Endometrium (tissue), 2 donors: ENCODE data around the gene ABHD16B.
"Not testable (repeated sequence)": the region's sequence is repeated elsewhere in the genome, so short reads cannot be mapped to it uniquely, and the experiment has no call there.

ENCODE experiments used
- FAIRE-seq: peaks from 2 replicates; lab custom pipeline; 2012; peaks lifted over from hg19 to GRCh38; lab: Jason Lieb, UNC
- donor health status: control.
- donor health status: control.

Gene ABHD16B

DNA sequence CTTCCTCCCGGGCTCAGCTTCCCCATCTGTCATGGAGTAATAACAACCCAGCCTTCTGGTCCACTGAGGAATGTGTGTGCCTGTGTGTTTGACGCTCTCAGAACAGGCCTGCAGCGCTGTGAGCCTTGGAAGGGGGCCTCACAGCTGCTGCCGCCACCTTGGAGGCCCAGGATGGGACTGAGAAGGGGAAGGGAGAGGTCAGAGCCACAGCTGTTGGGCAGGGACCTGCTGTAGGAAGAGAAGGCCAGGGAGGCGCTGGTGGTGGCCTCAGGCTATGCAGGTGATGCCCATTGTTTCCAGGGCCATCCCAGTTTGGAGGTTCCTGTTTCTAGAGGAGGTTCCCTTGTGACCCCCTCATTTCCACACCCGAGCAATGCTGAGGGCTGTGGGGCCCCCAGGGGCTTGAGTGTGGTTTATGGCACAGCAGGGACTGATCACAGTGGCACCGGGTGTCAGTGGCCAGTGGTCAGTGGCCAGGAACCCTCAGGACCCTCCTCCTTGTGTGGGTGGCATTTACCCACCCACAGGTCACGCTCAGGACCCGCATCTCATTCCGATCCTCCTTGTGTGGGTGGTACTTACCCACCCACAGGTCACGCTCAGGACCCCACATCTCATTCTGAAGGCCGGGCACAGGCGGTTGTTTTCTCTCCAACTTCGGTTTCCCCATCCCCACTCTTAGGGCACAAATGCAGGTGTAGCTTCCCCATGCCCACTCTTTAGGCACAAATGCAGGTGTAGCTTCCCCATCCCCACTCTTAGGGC, 17.8 kb downstream of the ABHD16B start:
- FAIRE-seq, result no peak

DNA sequence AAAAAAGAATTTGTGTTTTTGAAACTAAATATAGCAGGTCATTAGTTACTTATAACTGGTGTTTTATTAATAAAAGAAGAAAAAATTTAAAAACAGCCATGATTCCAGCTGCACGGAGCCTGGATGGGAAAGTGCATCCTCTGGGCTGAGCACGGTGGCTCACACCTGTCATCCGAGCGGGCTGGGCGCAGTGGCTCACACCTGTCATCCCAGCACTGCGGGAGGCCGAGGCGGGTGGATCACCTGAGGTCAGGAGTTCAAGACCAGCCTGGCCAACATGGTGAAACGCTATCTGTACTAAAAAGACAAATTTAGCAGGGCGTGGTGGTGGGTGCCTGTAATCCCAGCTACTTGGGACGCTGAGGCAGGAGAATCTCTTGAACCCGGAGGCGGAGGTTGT, 19.6 kb downstream of the ABHD16B start:
- FAIRE-seq, result not testable (repeated sequence)

DNA sequence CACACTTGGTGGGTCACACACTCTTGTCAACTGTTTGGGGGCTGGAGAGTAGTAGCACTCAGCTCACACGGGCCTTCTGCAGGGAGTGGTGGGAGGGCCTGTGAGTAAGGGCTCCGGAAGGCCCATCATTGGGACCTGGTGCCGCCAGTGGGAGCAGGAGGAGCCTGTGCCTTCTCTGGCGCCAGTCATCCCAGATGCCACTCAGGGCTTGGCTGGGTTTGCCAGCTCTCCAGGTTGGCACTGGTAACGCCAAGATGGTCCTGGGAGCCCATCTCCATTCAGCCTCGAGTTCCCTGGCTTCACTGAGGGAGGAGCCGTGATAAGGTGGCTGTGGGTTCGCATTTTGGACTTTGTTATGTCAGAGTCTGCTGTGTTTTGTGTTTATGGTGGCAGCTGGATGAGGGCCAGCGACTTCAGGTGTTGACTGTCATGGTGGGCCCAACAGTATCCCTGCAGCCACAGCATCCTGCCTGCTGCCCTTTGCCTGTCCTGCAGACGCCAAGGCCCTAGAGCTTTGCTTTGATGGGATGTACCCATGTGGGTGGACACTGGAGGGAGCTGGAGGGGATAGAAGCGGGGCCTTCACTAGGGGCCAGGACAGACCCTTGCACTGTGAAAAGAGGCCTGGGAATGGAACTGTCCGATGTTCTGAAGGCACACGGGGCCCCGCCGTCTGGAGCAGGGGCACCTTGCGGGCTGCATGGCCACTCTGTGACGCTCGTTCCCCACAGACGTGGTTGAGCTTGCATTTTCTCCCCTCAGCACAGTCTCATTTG, 20.3 kb downstream of the ABHD16B start:
- FAIRE-seq, result no peak

DNA sequence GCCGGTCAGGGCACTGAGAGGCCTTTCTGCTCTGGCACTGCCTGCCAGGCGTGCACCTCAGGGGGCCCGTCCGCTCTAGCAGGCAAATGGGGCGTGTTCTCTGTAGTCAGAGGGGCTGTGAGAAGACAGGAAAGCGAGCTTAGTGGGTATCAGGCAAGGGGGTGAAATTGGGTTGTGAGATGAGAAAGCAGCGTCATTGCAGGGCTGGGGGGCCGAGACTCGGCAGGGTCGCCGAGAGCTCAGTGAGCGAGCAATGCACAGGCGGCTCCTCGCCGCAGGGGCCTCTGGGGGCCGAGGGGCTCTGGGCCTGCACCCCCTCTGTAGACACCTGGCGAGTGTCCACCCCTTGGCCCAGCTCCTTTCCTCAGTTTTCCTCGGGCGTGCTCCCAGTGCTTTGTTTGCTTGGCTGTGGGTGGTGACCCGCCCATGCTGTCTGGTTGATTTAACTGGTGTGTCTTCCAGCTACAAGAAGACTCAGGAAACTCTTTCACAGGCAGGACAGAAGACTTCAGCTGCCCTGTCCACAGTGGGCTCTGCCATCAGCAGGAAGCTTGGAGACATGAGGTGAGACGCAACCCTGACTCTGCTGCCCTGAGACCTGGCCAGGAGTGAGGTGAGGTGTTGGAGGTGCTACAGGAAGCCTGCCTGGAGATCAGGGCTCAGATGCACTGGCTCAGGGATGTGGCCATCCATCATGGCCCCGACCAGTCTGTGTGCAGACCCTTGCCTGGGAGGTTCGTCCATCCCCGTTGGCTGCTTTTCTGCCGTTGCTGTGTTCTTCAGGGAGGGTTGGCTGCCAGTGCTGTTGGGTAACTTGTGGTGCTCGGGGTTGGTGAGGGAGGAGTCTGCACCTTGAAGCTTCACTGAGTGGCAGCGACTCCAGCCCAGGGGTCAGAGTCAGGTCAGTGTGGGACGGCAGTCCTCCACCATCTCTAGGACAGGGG, 21.2 kb downstream of the ABHD16B start:
- FAIRE-seq, result no peak

DNA sequence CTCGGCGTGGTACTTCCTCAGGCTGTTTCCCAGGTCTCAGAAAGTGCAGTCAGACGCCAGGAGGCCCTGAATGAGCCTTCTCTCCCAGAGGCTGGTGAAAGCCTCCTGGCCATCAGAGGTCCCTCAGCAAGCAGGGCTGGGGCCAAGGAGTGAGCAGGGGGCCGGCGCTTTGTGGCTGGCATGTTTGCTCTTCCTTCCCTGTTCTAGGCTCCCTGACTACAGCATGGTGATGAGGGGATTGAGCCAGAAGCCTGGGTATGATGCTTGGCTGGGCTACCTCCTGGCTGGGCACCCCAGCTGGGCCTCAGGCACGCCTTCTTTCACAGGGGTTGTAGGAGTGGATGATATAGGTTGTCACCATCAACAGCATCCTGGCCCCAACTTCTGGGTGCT, 21.9 kb downstream of the ABHD16B start:
- FAIRE-seq, result no peak

DNA sequence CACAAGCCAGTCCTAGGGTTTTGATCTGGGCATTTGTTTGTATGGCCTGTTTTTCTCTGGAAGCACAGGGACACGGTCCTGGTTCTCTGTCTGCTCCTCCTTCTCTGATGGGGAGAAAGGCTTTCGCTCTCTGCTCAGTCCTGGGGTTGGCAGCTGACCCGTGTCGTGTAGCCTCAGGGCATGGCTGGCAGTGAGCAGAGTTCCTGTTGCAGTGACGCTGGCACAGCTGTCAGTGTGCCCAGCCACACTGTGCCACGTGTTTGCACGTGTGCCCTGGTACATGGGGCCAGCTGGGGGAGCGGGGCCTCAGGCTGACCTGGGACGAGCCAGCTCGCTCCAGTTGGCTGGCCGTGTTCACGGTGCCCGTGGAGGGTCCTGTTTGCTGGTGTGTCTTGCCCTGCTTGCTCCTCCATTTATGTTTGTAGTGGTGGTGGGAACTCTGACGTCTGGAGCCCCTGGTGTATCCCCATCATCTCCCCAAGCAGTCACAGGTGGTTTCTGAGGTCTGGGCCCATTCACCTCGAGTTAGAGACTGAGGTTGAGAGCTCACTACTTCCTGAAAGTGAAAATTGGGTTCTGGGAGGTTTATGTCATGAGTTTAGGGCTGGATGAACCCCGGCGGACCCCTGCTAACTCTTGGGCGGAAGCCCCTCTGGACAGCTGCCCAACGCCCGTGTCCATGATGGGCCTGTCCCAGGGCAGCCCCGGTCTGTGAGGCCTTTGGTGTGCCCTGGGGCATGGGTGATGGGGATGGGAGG, 23.4 kb downstream of the ABHD16B start:
- FAIRE-seq, result no peak

DNA sequence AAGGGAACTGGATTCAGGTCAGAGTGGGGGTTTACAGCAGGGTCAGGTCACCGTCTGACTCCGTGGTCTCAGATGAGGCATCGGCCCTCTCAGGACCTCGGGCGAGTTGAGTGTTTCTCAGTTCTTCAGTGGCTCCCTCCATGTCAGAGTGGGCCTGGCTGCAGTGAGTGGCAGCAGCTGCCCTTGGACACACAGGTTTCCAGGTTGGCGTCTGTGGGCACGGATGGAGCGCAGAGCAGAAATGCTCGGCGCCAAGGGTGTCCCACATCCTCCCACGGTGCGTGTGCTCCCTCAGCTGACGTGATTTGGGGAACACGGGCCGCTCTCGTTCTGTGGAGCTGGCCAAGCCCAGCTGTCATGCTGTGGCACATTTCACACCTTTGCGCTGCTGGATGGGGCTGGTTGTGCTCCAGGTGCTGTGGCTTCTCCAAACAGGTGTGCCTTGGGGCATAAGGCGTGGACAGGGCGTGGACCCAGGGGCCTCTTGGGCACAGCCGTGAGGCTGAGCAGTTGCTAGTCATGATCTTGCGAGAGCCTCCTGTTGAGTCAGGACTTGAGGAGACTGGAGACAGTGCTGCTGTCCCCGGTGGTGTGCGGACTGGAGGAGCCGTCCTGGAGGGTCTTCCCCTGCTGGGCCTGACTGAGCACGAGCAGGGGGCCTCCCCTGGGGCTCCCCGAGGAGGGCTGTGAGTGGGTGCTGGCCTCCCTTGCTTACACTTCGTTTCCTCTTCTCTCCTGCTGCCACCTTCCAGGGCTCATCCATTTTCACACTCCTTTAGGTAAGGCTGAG, 24.2 kb downstream of the ABHD16B start:
- FAIRE-seq, result no peak

DNA sequence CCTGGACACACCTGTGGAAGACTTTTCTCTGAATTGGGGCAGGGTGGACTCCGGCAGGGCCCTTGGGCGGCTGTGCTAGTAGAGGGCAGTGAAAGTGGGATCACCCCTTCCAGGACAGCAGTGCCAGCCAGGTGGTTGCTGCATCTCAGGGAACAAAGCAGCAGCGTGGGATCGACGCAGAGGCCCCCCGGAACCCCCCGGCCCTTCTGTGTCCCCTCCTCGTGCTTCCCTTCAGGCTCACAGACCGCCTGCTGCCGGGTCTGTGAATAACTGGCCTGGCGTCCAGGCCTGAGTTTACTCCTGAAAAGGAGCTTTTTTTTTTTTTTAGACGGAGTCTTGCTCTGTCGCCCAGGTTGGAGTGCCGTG, 24.7 kb downstream of the ABHD16B start:
- no peak for FAIRE-seq

DNA sequence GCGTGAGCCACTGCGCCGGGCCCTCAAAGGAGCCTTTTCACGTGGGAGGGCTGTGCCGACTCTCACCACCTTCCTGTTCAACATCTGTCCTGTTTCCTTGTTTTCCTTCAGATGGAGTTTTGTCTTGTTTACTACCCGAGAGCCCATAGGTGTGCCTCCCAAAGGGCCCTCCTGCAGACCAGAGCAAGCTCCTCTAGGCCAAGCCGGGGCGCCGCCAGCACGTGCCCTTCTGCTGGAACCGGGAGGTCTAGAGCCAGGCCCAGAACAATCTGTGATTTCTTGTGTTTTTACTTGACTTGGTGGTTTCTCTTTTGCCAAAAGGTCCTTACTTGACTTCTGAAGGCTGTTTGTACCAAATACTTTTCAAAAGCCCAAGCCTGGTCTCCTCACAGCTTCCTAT, 25.6 kb downstream of the ABHD16B start:
- no peak for FAIRE-seq

DNA sequence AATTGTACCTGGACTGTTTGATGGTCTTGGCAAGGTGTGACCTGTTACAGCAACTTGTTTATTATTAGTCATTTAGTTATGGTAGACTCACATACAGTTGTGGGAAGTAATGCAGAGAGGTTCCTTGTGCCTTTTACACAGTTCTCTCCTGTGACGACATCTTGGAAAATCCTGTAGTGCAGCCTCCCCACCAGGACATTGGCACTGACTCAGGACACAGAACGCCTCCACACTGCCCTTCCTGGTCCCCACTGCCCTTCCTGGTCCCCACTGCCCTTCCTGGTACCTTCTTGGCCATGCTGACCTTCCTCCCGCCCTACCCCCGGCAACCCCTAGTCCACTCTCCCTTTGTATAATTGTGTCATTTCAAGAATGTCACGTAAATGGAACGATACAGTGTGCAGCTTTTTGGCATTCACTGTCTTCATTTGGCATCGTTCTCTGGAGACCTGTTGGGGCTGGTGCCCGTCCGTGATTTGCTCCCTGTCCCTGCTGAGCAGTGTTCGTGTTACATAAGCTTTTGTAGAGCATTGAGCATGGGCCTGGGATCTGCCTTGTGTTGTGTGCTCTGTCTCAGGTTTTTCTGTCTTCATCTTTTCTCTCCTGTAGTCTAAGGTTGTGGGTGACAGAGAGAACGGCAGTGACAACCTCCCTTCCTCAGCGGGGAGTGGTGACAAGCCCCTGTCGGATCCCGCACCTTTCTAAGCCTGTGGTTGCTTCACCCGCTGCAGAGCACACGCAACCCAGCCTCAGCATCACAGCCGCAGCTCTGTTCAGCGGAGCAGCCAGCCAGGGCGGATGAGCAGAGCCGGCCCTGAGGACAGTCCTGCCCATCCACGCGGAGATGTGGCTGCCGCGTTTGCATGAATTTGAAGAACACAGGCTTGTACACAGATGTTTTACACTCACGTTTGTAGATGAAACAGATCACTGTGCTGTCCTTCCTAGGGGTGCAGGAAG, 28.2 kb downstream of the ABHD16B start:
- no peak for FAIRE-seq

DNA sequence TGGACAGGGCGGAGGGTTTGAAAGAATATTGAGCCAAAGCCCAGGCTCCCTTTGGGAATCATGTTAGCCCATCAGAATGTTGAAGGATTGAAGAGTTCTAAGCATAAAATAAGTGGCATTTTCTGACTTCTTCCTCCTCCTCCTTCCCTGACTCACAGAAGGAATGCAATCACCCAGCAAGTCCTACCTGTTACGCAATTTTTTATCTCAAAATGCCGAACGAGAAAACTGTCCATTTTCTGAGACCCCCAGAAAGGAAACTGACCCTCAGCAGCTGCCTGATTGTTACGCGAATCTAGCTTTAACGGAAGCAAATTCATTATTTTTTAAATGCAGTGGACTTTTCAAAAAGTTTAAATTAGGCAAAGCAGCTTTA, 28.9 kb downstream of the ABHD16B start:
- no peak for FAIRE-seq

DNA sequence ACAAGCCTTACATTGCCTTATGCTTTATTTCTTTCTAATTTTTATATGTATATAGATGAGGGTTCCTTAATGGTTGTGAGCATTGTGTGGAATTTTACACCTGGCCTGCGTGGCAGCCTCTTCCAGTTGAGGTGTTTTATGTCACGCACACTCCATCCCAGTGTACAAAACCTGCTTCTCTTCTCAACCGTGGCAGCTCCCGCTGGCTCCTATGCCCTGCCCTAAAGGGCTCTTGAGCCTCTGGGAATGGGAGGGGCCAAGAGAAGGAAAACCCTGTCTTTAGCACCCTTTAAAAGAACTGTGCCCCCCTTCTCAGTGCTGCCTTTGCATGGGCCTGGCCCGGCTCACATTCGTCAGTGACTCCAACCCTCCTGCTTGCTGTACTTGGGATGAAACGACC, 29.3 kb downstream of the ABHD16B start:
- FAIRE-seq, result no peak

DNA sequence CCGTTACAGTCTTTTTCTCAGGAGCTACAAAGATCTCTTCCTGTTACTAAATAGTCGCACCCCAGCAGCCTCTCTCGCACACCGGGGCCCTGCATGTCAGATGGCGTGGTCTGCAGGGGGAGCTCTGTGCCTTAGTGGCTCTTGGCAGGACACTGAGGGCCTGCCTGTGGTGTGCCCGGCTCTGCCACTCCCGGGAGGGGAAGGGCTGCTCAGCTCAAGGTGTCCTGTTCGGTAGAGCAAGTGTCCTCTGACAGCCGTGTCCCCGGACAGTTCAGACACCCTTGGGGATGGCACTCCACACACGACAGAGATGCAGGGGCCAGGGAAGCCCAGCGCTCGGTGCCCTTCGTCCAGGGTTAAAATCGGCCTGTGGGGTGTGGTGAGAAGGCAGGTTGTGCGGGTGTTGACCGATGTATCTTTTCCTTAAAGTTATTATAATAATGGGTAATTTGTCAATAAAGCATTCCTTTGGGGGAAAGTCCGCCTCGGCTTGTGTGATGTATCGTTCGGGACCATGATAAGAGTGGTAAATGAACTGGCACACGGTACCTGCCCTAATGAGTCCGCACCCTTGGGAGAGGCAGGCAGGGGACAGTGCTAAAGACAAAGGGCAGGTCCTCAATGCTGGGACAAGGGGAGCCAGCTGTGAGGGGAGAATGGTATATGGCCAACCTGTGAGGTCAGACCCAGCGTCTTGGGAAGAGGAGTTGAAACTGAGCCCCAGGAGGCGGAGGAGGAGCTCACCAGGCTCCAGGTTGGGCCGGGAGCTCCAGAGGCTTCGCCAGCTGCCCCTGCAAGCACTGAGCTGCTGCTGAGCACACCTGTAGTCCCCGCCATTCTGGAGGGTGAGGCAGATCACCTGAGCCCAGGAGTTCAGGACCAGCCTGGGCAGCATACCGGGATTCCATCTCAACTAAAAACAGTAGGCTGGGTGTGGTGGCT, 30.0 kb downstream of the ABHD16B start:
- FAIRE-seq, result no peak

DNA sequence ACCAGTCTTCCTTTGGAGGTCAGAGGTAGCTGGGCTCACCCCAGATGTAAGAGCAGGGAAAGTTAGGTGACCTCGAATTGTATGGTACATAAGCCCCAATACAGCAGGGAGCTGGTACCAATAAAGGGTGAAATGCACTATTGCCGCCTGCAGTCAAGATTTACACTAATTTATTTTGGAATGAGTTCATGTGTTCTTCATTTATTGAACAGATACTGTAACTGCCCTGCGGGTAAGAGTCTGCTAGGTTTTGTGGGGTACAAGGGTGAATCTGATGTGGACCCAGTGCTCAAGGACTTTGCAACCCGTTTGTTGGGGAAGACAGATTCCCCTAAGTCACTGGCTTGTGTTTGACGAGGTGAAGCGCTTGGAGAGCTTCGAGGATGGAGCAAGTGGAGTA, 31.1 kb downstream of the ABHD16B start:
- no peak for FAIRE-seq

DNA sequence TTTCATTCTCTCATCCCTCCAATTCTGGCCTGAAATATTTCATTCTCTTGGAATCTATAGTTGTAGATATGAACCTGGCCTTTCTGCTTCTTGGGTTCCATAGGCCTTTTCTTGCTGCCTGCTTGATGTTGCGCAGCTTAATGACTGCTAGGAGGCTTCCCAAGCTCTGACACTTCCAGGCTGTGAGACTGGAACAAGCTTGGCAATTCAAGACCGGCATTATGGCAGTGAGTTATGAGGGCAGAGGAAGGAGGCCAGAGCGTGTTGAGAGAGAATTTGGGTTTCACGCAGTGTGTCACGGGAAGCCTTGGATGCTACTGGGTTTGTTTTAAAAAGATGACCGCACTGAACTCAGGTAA, 32.7 kb downstream of the ABHD16B start:
- FAIRE-seq, result no peak

DNA sequence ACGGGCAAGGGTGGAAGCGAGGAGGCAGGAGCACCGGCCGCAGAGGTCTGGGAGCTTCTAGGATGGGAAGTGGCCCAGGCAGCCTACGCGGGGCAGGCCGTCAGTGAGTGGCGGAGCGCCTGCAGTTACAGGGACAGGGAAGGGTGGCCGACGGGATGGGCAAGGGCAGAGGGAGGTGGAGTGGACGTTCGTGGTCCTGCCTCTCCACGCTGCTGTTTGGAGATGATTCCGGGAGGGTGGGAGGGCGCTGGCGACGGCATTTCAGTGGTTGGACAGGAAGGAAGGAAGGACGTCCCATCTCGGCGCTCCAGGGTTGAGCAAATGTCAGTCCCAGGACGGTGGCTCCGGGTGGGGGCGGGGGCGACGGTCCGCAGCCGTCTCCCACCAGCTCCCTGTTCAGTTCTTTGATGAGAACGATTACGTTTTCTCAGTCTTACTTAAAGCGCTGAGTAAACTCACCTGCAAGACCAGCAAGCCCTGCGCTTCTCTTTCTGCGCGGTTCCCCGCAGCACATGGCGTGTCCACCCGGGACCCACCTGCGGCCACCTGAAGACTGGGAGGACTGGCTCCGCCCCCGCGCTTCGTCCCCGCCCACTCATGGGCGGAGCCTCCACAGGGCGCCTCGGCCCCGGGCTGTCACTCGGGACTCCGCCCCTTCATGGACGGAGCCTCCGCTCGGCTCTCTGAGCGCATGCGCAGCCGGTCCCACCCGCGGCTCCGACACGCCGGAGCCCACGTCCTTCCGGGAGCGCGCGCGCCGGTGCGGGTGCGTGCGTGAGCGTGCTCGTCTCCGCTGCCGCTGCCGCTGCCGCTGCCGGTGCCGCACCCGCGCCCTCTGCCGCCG, 33.3 kb downstream of the ABHD16B start, which contains the start of gene DNAJC5:
TSS of gene DNAJC5 (plus strand) at position 769 of the 844 bp plus-strand sequence. CDS start 33,220 bp downstream, outside the sequence.
- FAIRE-seq, result no peak

DNA sequence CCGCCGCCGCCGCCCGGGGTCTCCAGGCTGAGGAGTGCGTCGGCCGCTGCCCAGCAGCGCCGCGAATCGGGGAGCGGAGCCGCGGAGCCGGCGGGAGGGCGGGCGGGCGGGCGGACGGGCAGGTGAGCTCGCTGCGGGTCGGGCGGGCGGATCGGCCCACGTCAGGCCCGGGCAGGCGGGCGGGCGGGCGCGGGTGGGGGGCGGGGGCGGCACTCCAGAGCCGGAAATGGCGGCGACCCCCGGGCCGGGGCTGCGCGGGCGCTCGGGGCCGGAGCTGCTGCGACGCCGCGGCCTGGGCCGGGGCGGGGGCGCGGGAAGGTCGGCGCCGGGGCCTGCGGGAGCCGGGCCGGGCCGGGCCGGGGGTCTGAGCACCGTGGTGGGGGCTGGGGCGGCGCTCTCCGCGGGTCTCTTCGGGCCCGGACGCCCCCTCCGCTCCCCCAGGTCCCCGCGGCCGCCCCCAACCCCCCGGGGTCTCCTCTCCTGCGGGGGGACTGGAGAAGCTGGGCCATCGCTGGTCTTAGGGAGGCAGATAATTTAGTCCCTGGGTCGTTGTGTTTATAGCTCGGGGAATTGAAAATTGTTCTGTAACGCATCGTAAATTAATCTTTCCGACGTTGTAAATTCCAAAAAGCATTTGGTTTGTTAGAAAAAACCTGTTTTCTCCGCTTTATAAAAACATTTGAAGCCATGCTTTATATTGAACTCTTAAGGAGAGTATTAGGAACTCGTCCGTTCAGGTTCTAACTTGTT, 34.1 kb downstream of the ABHD16B start:
- no peak for FAIRE-seq
